GM12874 (cell line): ENCODE measurements around the gene HS6ST1.

Experiments used
- CTCF ChIP-seq: IDR thresholded peaks from 2 replicates; pipeline ENCODE4 v1.5.1; 2011; ENCODE audit warnings: low read depth, mild to moderate bottlenecking, control low read depth, low read length, moderate library complexity; ENCODE audit not compliant: insufficient read depth

HS6ST1 gene

GRCh38 chr2:128236491-128237035 lies 82.1 kb downstream of the HS6ST1 start:
- no peak for TF ChIP-seq CTCF

- TF ChIP-seq CTCF, result no peak
These were observed 83.1 kb downstream of the HS6ST1 start for GRCh38 chr2:128235581-128235980.

- no peak for TF ChIP-seq CTCF
These were observed 84.1 kb downstream of the HS6ST1 start for GRCh38 chr2:128234613-128235012.

- TF ChIP-seq CTCF, result no peak
These were observed 84.8 kb downstream of the HS6ST1 start for GRCh38 chr2:128233790-128234395.

- TF ChIP-seq CTCF, result peak; percentile 98
These were observed 85.5 kb downstream of the HS6ST1 start for GRCh38 chr2:128232965-128233789.

- no peak for TF ChIP-seq CTCF
These were observed 89.8 kb downstream of the HS6ST1 start for GRCh38 chr2:128228894-128229293.

GRCh38 chr2:128227862-128228261 lies 90.8 kb downstream of the HS6ST1 start:
- TF ChIP-seq CTCF, result no peak
